Measurements from ENCODE around the gene ZNF606. TPM values are rescaled to one million over a fixed set of nuclear protein-coding genes. Genes with fewer than 3 reads are reported as not detected.

ZNF606 gene
- total RNA-seq, 4 donors from 2014 or later, result 7.6 to 23.3 (median 15.5) TPM

DNA sequence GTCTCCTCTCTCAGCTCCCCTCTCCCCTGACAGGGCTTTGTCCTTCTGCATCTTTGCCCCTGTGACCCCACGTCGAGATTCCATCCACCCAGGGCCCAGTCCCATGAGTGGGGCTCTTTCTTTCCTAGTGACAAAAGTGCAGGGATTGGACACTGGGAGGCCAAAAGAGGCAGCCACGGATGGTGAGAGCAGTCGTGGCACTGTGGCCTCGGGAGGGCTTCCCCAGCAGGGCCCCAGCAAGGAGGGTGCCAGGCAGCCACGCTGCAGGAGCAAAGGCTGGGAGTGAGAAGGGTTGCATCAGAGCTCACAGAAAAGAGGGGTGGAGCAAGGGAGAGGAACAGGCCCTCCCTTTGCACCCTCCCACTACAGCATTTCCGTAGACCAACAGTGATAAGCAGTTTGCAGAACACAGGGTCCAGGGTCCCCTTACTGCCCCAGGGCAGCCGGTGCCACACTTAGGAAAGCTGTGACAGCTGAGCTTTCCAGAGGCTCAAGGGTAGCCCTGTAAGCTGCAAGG is 36.1 kb upstream of the ZNF606 start:
- peaks cover 0 to 64% (median 2%) of the 10 kb centered on the region in 4 donors for H3K27me3 ChIP-seq
- no peaks in the 10 kb centered on the region for H3K36me3 ChIP-seq
- no peak overlapping the region for H3K4me3 ChIP-seq
- H3K9me3 ChIP-seq, result peaks cover 0 to 73% (median 41%) of the 10 kb centered on the region in 4 donors
- peaks cover 3 to 18% (median 11%) of the 10 kb centered on the region in 4 donors for H3K4me1 ChIP-seq
- H3K27ac ChIP-seq (replicated peaks in 1 of 4), result no peak overlapping the region
- no peak for DNase-seq (ENCODE audit: extremely low spot score)
- no peak for TF ChIP-seq POLR2A (IDR thresholded peaks at IDR 0.05; ENCODE audit: low read depth)
- no peak for TF ChIP-seq POLR2AphosphoS5 (IDR thresholded peaks at IDR 0.05)
- TF ChIP-seq CTCF (IDR thresholded peaks at IDR 0.05), result no peak
- no peak for TF ChIP-seq EP300 (IDR thresholded peaks at IDR 0.05)
- intact Hi-C loops (cut with DNase I), result no loop called here
- 43% methylated on average over 7 of the region's 8 CpGs for whole genome bisulfite sequencing

- Histone ChIP-seq H3K4me3 (peak overlapping the region in 1 of 4 donors; percentile 13), H3K36me3 (no peaks in the 10 kb centered on the region), H3K9me3 (peaks cover 0 to 72% (median 38%) of the 10 kb centered on the region in 4 donors), H3K4me1 (peaks cover 3 to 25% (median 17%) of the 10 kb centered on the region in 4 donors), H3K27ac (replicated peaks in 1 of 4) (no peak overlapping the region), H3K27me3 (peaks cover 0 to 69% (median 2%) of the 10 kb centered on the region in 4 donors)
- no peak for DNase-seq (ENCODE audit: extremely low spot score)
- TF ChIP-seq EP300 (IDR thresholded peaks at IDR 0.05) (no peak), CTCF (IDR thresholded peaks at IDR 0.05) (no peak), POLR2A (IDR thresholded peaks at IDR 0.05; ENCODE audit: low read depth) (no peak), POLR2AphosphoS5 (IDR thresholded peaks at IDR 0.05) (no peak)
- intact Hi-C loops (cut with DNase I), result no loop called here
- WGBS, result 14% methylated on average over 31 of the region's 44 CpGs
Measured at GRCh38 chr19:58037927-58038687, 35.5 kb upstream of the ZNF606 start.

DNA sequence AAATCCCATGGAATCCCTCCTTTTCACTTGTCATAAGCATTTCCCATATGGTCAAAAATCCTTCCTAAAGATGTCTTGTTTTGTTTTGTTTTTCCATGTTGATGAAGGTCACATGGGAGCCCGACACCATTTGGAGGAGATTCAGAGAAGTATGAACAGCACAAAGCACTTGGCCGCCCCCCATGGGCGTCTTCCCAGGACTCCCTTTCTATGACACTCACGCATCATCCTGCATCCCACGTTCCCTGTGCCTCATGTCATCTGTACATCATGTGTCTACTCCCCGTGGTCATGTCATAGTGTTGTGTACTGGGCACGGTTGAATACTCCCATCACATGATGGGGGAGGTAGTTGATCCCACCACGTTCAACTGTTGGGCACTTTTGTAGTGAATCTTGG is 33.2 kb upstream of the ZNF606 start:
- no peaks in the 10 kb centered on the region for H3K36me3 ChIP-seq
- H3K4me3 ChIP-seq, result no peak overlapping the region
- no peak for TF ChIP-seq CTCF (IDR thresholded peaks at IDR 0.05)
- no peak for TF ChIP-seq POLR2A (IDR thresholded peaks at IDR 0.05; ENCODE audit: low read depth)
- TF ChIP-seq EP300 (IDR thresholded peaks at IDR 0.05), result no peak
- no peak for TF ChIP-seq POLR2AphosphoS5 (IDR thresholded peaks at IDR 0.05)
- DNase-seq (ENCODE audit: extremely low spot score), result no peak
- H3K27ac ChIP-seq (replicated peaks in 1 of 4), result no peak overlapping the region
- intact Hi-C loops (cut with DNase I), result no loop called here
- H3K9me3 ChIP-seq, result peaks cover 0 to 57% (median 24%) of the 10 kb centered on the region in 4 donors
- H3K27me3 ChIP-seq, result peaks cover 0 to 59% (median 6%) of the 10 kb centered on the region in 4 donors
- H3K4me1 ChIP-seq, result peaks cover 3 to 26% (median 17%) of the 10 kb centered on the region in 4 donors
- WGBS, result 82% methylated on average over 8 of the region's 8 CpGs

DNA sequence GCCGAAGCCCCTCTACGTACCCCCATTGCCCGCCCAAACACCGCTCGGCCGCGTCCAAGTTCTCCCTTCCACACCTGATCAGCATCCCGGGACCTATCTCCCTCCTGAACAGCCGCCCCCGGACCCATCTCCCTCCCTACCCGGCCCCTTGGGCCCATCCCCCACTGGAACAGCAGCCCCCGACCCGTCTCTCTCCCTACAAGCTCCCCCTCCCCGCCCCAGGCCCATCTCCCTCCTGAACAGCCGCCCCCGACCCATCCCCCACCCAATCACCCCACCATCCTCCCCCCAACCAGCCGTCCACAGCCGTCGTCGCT is 31.8 kb upstream of the ZNF606 start:
- peaks cover 0 to 52% (median 6%) of the 10 kb centered on the region in 4 donors for H3K27me3 ChIP-seq

More for the DNA sequence above, 31.8 kb upstream of the ZNF606 start:
- H3K27ac ChIP-seq (replicated peaks in 1 of 4), result peak overlapping the region in 3 of 4 donors; percentile 41 to 78 (median 66)
- peak overlapping the region; percentile 60 to 71 (median 62) for H3K4me3 ChIP-seq
- WGBS, result 7% methylated on average over 15 of the region's 20 CpGs
- intact Hi-C loops (cut with DNase I), result no loop called here
- H3K9me3 ChIP-seq, result peaks cover 0 to 45% (median 18%) of the 10 kb centered on the region in 4 donors
- TF ChIP-seq POLR2A (IDR thresholded peaks at IDR 0.05; ENCODE audit: low read depth) (no peak), EP300 (IDR thresholded peaks at IDR 0.05) (no peak), POLR2AphosphoS5 (IDR thresholded peaks at IDR 0.05) (no peak), CTCF (IDR thresholded peaks at IDR 0.05) (no peak)
- no peak for DNase-seq (ENCODE audit: extremely low spot score)
- H3K4me1 ChIP-seq, result peaks cover 3 to 26% (median 17%) of the 10 kb centered on the region in 4 donors
- H3K36me3 ChIP-seq, result no peaks in the 10 kb centered on the region

Measured in esophagus muscularis mucosa (tissue), 4 donors.